Activated CD8-positive, alpha-beta memory T cell treated with anti-CD3 and anti-CD28 coated beads for 4 hours (primary cell): ENCODE results near the gene EBLN2.

ENCODE experiments used
- DNase-seq, 2 donors: peaks; one replicate each; pipeline ENCODE4 v3.0.0-alpha.2; 2020; ENCODE audit warnings: low read depth in 2 of 2

The EBLN2 gene

GRCh38 chr3:73107215-73107614 lies 45.8 kb downstream of the EBLN2 start:
- no peak for DNase-seq

- DNase-seq, result no peak
Observed at GRCh38 chr3:73107676-73108187, 46.3 kb downstream of the EBLN2 start.

GRCh38 chr3:73108750-73109149 lies 47.3 kb downstream of the EBLN2 start:
- DNase-seq, result no peak

GRCh38 chr3:73110530-73110929 lies 49.1 kb downstream of the EBLN2 start:
- no peak for DNase-seq
